AG09309 (cell line): Measurements from ENCODE around the gene ITK.
"Not testable (repeated sequence)": the region's sequence is repeated elsewhere in the genome, so short reads cannot be mapped to it uniquely, and the experiment has no call there.

Experiments used
- DNase-seq: peaks from one replicate; pipeline ENCODE4 v3.0.0-alpha.2; 2010; ENCODE audit warnings: low read depth
- H3K4me3 ChIP-seq: 2 replicates; pipeline ENCODE4 v1.5.1; 2011; ENCODE audit warnings: mild to moderate bottlenecking, low read depth, low read length, moderate library complexity; ENCODE audit not compliant: control insufficient read depth
- TF ChIP-seq, protein P1 (sequence below): IDR thresholded peaks from 2 replicates; pipeline ENCODE4 v1.5.1; 2011; ENCODE audit warnings: mild to moderate bottlenecking, low read depth, low read length, inconsistent platforms; ENCODE audit not compliant: insufficient read depth, control insufficient read depth; ENCODE audit errors: missing control alignments

ITK gene

DNA sequence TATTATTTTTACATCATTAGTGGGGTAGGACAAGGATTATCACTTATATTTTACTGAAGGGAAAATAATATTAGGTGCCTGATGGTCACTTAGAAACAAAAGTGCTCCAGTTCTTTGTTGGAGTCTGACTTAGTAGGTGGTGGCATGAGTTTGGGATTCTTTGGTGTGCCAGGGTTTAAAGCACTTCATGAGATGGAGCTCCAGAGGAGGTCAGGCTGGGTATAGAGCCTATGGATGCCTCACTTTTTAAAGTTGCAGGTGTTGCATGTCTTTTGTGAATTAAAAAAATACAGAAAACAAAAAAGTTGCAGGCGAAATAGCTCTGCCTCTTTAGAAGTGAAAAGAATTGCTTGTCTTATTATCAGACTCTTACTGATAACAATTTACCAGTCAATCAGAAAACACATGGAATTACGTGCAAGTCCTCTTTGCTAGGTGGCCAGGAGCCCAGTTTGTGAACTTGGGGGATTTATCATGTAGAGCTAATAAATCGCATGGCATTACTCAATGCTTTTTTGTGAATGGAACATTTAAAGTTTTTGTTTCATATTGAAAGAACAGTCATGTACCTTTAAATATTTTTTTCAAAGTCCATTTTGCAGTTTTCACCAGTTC lies 1.6 kb downstream of the ITK start:
- TF ChIP-seq, protein P1, sequence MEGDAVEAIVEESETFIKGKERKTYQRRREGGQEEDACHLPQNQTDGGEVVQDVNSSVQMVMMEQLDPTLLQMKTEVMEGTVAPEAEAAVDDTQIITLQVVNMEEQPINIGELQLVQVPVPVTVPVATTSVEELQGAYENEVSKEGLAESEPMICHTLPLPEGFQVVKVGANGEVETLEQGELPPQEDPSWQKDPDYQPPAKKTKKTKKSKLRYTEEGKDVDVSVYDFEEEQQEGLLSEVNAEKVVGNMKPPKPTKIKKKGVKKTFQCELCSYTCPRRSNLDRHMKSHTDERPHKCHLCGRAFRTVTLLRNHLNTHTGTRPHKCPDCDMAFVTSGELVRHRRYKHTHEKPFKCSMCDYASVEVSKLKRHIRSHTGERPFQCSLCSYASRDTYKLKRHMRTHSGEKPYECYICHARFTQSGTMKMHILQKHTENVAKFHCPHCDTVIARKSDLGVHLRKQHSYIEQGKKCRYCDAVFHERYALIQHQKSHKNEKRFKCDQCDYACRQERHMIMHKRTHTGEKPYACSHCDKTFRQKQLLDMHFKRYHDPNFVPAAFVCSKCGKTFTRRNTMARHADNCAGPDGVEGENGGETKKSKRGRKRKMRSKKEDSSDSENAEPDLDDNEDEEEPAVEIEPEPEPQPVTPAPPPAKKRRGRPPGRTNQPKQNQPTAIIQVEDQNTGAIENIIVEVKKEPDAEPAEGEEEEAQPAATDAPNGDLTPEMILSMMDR: no peak
- no peak overlapping the region for H3K4me3 ChIP-seq
- DNase-seq: no peak

DNA sequence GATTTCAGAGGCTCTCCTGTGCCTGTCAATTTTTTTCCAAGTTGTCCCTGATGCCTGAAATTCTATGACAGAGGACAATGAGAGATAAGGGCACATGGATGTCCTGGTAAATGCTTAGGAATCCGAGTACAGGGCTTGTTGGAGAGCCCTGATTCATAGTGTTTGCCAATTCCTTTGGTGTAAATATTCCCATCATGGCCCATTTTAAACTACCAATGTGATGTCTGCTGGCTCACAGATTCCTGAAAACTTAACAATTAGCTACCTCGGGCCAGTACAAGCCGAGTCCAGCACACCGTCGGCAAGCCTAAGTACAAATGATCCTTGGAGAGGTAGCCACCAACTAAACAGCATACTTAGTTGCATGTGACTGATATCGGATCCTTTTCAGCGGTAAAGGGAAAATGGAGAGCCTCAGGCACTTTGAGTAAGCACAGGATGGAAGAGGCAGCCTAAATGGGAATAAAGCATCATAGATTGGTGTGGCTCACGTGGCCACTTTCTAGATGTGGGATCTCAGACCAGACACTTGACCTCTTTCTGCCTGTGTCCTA lies 3.6 kb downstream of the ITK start:
- no peak overlapping the region for H3K4me3 ChIP-seq
- DNase-seq: no peak
- TF ChIP-seq, protein P1: no peak

DNA sequence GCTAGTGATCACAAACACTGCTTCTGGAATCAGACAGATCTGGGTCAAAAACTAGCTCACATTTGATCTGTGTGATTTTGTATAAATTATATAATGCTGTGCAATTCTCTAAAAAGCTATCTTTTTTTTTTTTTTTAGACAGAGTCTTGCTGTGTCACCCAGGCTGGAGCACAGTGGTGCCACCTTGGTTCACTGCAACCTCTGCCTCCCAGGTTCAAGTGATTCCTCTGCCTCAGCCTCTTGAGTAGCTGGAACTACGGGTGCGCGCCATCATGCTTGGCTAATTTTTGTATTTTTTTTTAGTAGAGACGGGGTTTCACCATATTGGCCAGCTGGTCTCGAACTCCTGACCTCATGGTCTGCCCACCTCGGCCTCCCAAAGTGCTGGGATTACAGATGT lies 4.5 kb downstream of the ITK start:
- DNase-seq, H3K4me3 ChIP-seq: not testable (repeated sequence)

DNA sequence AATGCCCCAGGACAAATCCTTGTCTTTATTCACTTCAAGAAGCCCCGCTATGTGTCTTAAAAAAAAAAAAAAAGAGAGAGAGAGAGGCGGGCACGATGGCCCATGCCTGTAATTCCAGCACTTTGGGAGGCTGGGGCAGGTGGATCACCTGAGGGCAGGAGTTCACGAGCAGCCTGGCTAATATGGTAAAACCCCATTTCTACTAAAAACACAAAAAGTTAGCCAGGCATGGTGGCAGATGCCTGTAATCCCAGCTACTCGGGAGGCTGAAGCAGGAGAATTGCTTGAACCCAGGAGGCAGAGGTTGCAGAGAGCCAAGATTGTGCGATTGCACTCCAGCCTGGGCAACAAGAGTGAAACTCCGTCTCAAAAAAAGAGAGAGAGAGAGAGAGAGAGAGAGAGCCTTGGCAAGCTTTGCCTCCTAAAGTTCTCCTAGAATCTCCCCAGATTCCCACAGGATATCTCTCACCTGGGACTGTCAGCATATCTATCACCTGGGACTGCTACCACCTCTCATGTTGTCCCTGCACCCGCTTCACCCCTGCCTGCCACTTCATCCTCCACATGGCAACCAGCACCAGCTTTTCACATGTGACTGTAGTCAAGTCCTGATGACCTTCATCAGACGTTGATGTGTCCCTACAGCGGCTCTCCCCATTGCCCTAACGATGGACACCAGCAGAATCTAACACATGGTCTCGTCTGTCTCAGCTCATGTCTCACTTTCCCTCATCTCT lies 5.8 kb downstream of the ITK start:
- DNase-seq: no peak
- TF ChIP-seq, protein P1: no peak
- H3K4me3 ChIP-seq: no peak overlapping the region

DNA sequence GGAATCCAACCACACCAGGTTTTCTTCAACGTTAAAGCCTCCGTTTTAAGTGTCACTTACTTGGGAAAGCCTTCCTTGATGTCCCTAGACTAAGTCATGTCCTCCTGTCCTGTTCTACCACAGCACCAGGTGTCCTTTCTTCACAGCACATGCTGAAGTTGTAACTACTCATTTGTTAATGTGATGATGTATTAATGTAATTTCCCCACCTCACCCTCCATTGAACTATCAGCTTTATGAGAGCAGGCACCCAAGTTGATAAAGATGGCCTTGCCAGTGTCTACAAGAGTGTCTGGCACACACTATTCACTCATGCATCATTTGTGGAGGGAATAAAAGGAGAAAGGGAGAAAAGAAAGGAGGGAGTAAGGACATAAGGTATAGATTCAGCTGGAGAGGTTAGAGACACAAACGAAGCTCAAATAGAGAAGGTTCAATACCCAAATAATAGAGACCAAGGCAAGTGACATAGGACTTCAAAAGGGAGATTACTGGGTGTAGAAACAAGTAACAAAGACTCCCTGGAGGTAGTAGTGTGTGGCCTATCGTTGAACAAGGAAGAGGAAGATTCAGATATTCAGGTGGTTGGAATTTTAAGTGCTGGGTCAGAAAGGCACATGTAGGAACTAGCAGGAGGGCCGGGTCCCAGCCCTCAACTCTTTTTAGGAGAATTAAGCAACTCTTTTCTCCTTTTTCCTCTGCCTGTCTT lies 6.6 kb downstream of the ITK start:
- no peak overlapping the region for H3K4me3 ChIP-seq
- TF ChIP-seq, protein P1: no peak
- no peak for DNase-seq

DNA sequence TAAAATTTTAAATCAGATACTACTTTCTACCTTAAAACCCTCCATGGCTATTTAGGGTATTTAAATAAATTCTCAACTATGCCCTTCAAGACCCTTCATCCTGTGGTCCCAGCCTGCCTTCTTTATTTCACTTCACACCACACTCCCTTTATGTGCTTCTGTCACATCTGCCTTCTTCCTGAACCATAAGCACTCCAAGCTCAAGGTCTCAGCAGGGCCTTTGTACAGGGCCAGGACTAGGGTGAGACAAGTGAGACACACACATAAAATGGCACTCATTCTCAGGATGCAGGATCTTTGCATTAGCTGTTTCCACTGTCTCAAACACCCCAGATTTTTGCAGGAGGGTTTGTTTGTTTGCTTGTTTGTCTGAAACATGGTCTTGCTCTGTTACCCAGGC lies 7.6 kb downstream of the ITK start:
- DNase-seq: no peak
- TF ChIP-seq, protein P1: no peak
- no peak overlapping the region for H3K4me3 ChIP-seq

DNA sequence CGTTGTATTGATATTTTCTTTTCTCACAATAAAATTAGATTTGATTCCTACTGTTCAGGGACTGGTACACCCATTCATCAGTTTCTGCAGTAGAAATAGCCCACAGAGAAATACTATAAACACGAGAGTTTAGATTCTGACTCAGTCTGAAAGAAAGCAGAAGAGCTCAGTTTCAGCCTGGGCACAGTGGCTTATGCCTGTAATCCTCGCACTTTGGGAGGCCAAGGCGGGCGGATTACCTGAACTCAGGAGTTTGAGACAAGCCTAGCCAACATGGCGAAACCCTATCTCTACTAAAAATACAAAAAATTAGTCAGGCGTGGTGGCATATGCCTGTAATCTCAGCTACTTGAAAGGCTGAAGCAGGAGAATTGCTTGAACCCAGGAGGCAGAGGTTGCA lies 8.6 kb downstream of the ITK start:
- DNase-seq: no peak
- H3K4me3 ChIP-seq: no peak overlapping the region
- TF ChIP-seq, protein P1: no peak
